HG03575 (cell line): ENCODE measurements around the gene FLT1.

Experiments used
- ATAC-seq: cut with Tn5 transposase; IDR thresholded peaks from one replicate; pipeline ENCODE4 v1.9.1; 2021; ENCODE audit not compliant: unreplicated experiment, insufficient number of reproducible peaks, low FRiP score; ENCODE audit errors: extremely low read depth

FLT1 gene

DNA sequence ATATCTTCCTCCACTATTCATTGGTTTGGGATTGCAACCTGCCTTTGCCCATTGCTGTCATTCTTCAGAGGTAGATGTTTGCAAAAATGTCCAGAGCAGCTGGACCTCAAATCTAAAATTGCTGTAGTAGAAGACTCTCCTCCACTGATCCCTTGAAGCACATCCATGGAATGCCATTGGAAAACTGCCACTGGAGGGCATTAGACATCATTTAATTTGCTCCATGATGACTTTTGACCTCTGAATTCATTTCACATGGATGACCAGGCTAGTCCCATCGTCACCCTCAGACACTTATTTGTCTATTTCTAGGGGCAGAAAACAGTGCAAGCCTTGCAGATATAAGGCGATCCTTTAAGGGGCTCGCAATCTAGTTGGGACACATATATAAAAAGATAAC, 33.9 kb upstream of the FLT1 start:
- no peak for ATAC-seq

GRCh38 chr13:28528388-28528787, 33.5 kb upstream of the FLT1 start:
- no peak for ATAC-seq

DNA sequence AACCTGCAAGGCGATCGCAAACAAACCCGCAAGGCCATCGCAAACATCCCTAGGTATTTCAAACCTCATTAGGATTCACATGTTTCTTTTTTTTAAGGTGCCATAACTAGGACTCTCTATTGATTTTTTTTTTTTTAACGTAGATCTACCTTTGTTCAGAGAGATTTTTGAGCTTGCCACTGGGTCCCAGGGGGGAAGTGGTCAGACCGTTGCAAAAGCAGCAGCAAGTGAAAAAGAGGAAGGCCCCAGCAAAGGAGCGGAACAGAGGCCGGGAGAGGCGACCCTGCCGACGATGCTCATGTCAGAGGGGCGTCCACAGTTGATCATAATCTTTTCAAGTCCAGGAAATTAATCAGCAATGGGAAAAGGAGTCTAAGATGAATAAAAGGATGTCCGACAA, 32.7 kb upstream of the FLT1 start:
- no peak for ATAC-seq

DNA sequence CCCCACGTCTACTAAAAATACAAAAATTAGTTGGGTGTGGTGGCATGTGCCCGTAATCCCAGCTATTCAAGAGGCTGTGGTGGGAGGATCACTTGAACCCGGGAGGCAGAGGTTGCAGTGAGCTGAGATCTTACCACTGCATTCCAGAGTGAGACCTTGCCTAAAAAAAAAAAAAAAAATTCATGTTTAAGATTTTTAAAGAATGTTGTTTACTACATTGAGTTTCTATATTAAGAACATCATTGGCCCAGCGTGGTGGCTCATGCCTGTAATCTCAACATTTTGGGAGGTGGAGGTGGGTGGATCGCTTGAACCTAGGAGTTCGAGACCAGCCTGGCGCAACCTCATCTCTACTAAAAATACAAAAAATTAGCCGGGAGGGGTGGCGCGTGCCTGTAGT, 31.9 kb upstream of the FLT1 start:
- ATAC-seq, result no peak

- ATAC-seq, result no peak
Observed at GRCh38 chr13:28522871-28523270, 27.9 kb upstream of the FLT1 start.

DNA sequence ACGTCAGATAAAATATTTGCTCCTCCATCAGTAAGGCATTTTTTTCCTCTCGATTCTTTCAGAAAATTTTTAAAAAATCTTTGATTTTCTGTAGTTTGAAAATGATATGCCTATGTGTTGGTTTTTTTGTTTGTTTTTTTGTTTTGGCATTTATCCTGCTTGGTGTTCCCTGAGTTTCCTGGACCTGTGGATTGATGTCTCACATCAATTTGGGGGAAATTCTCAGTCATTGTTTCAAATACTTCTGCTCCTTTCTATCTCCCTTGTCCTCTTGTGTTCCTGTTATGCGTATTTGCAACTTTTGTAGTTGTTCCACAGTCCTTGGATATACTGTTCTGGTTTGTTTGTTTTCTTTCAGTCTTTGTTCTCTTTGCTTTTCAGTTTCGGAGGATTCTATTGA, 18.8 kb upstream of the FLT1 start:
- no peak for ATAC-seq

DNA sequence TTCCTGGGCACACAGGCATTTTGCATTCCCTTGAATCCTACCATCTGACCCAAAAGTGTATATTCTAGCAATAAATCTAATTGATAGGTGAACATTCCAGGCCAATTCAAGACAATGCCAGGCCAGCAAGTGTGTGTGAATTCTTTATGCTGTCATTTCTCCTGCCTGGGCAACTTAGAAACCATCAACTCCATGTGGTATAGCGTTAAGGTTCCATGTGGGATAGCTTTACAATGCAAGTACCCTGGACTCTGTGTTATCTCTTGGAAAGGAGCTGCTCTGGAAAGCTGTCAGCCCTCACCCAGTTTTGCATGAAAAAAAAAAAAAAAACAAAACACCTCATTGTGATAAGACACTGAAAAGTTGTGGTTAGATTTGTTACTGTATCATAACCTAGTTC, 15.6 kb upstream of the FLT1 start:
- ATAC-seq, result no peak

- ATAC-seq, result no peak
Observed at GRCh38 chr13:28510066-28510465, 15.1 kb upstream of the FLT1 start.

GRCh38 chr13:28505543-28506135, 10.7 kb upstream of the FLT1 start:
- ATAC-seq, result no peak

DNA sequence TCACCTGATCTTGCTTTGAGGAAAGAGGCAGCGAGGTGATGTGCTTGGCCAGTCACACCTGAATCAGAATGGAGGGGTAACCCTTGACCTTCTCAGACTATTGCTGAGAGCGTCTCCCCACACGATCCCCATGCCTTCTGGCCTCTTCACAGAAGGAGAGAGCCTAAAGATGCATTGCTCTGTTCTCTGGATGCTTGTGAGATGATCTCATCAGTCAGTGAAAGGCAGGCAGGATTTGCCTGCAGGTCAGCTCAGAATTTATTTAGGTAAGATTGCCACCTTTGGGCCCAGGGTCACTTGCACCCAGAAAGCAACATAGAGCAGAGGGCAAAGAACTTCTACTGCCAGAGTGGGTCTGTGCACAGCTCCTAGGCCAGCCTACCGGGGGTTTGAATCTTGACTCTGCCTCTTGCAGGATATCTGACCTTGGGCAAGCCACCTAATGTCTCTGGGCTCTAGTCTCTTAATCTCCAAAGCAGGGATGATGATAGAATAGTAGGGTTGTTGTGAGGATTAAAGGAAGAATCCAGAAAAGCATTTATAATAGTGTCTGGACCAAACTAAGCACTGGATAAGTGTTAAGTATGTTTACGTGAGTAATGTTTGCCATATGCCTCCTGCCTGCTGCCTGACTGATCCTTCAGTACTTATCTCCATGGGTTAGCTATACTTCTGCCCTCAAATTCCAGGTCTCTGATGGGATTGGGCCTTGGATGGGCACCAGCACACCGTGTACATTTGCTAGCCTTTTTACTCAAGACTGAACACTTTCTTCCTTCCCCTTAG, 8.4 kb upstream of the FLT1 start:
- no peak for ATAC-seq

GRCh38 chr13:28501547-28501946, 6.6 kb upstream of the FLT1 start:
- ATAC-seq, result no peak

DNA sequence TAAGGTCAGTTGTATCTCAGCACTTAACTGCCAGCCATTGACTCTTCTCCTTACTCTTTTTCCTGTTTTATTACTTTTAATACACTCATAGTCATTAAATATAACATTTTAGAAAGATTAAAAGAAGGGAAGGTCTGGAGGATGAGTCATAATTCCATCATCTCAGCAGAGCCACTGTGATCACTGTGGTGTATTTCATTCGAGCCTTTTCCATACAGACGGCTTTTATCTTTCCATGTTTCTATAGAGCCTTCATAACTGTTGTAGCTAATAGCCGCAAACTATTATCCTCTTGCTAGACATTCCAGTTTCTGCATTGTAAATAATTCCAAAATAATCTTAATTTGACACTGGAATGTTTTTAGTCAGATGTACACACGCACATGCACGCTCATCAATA, 4.7 kb upstream of the FLT1 start:
- ATAC-seq, result no peak

DNA sequence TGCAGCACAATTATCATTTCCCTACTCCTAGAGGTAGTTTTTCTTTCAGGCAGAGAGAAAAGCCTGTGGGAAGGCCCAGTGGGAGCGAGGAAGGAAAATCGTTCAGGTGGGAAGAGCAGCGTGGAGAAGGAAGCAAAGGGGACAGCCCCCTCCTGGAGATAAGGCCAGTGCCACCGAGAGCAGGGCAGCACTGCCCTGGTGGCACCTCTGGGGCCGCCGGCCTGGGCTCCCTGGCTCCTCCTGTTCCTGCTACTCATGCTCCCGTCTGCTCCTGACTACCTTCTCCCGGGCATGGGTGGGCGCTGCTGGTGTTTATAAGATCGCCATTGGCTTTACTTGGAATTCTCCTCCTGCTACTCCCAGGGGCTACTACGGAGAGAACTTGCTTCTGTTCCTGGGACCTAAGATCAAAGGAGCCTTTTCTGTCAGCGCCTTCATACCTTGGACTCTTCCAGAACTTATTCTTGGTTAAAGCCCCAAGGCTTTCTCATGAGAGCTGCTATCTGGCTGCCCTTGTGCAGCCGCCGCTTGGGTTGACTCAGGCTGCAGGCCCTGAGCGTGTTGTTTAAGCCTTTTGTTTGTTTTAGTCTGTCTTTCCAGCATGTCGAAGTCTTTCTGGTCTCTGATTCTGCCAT, 3.7 kb upstream of the FLT1 start:
- ATAC-seq, result no peak

- no peak for ATAC-seq
Observed at GRCh38 chr13:28497143-28497876, 2.4 kb upstream of the FLT1 start.

DNA sequence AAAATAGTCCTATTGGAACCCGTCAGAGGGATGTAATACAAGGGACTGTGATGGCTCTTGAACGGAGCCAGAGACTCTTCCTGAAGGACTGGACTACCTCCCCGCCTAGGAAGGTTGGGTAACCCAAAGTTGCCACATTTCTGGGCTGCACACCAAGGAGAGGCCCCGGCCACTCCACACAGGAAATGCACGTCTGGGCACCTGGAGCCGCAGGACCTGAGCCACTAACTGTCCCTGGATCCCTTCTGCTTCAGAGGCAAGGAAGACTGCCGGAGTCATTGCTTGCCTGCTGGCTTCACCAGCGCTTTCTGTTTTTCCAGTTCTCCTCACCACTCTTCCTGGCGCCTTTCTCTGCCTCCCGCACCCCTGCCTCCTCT, 1.2 kb upstream of the FLT1 start:
- no peak for ATAC-seq

DNA sequence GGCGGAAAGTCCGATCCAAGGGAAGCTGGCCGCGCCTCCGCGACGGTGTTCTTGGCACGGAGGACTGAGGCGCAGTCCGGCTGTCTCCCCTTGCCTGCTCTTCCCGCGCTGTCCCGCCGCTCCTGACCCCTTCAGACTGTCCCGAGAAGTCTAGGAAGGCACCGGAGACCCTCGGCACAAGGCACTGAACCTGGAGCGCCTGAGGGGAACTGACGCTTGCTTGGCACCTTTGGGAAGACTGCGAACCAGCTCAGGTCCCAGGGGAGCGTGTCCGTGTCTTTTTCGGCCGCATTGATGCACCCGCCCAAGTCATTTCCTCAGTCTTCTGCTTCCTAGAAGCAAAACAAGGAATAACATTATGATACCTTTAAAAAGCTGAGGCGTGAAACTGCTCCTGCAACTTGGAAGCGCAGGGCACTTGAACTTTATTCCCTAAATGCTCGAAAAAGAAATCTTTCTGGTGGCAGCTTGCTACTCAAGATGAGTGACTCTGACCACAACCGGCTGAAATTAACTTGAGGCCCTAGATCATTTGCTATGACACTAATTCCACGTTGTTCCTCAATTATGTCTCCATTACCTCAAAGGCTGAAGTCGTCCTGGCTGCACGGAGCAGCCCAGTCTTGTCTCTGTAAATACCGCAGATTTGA, 735 bp upstream of the FLT1 start:
- ATAC-seq, result no peak

- ATAC-seq, result no peak
Observed at GRCh38 chr13:28494504-28494777, 487 bp downstream of the FLT1 start.

DNA sequence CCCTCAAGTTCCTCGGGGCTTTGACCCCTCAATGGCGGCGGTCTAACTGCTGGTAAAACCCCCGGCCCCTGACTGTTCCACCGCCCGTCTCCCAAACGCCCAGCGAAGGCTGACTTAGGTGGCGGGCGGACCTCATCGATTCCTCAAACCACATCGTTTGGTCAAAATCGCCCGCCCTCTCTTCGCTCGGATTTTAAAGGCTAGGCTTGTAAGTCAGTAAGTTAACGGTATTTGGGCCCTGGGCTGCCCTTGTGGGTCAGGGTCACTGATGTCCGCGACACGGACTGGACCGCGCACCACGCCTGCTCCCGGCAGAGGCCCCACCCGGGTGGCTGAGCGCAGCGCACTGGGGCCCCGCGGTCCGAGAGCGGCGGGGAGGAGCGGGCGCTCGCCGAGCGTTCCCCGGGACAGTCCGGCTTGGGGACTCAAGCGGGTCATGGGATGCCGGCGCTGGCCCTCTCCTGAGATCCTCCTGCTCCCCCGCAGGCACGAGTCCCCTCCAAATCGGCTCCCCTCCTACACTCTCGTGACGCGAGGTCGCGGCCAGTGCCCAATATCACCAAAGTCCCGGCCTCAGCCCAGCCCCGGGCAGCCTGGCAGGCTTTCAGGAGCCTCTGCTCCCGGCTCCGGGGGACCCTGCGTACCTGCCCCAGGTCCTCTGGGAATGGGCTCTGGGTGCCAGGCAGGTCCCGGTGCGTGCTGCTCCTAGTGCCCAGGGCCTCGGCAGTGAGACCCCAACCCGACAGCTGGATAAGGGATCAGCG, 1.0 kb downstream of the FLT1 start:
- no peak for ATAC-seq
